ENCODE measurements around the gene KANSL3.
"Not testable (repeated sequence)": the region's sequence is repeated elsewhere in the genome, so short reads cannot be mapped to it uniquely, and the experiment has no call there.

Gene KANSL3

DNA sequence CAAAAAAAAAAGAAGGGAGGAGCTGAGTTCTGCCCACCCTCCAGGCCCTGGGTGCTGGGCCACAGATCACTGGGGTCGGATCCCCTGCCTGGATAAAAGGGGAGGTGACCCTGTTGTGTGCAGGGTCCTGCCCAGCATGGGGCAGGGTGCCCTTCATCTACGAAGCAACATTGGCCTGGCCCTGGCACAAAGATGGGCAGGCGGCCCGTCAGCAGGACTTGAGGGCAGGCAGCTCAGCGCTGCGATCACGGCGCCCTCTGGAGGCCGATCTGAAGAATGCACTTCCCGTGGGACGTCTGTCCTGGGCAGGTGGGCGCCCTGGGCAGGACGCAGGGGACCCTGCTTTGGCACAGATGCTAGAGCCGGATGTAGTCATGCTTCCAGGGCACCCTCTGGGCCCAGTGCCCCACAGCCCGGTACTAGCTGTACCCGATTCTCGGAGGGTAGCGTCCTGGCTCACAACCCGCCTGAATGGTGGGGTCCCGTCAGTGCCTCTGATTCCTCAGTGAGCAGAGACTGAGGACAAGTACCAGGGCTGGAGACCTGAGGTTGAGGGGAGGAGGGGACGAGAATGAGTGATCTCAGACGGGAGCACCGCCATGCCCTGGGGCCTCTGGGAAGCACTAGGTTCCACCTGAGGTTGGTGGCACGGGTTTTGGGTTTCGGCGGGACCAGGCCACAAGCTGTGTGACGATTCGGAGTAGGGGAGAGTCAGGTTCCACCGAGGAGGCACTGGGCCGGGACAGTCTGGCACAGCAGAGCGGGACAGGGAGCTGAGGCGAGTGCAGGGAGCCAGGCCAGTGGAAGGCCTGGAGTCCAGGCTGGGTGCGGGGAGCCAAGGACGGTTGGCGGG is 83.6 kb downstream of the KANSL3 start:
- CTCF ChIA-PET = interaction anchor here (0.7 to 5.3 kb wide), 19 partner anchors 10 to 190 kb away, joined by 3 to 53 read pairs (median 5); partner anchors contain the start of gene ARID5A
- peak overlapping the region; percentile 49 for H3K27ac Mint-ChIP-seq
- peak; percentile 76 for DNase-seq
- H3K9me3 Mint-ChIP-seq = no peaks in the 10 kb centered on the region
- H3K27me3 Mint-ChIP-seq = peaks cover 6% of the 10 kb centered on the region
- H3K36me3 Mint-ChIP-seq = peaks cover 18% of the 10 kb centered on the region
- H3K4me3 Mint-ChIP-seq = peak overlapping the region; percentile 10
- H3K4me1 Mint-ChIP-seq = peaks cover 26% of the 10 kb centered on the region

GRCh38 chr2:96553957-96554292 is 84.2 kb downstream of the KANSL3 start:
- H3K27me3 Mint-ChIP-seq, H3K9me3 Mint-ChIP-seq, DNase-seq: not testable (repeated sequence)
- Mint-ChIP-seq H3K4me3 (peak overlapping the region; percentile 10), H3K4me1 (peaks cover 26% of the 10 kb centered on the region), H3K27ac (peak overlapping the region; percentile 49), H3K36me3 (peaks cover 18% of the 10 kb centered on the region)
- CTCF ChIA-PET = interaction anchor here (0.7 to 5.3 kb wide), 19 partner anchors 10 to 207 kb away, joined by 3 to 53 read pairs (median 5); partner anchors contain the start of gene ARID5A

- H3K9me3 Mint-ChIP-seq = no peaks in the 10 kb centered on the region
- H3K27ac Mint-ChIP-seq = peak overlapping the region; percentile 49
- CTCF ChIA-PET = interaction anchor here (0.7 to 5.3 kb wide), 17 partner anchors 9 to 208 kb away, joined by 3 to 53 read pairs (median 5); partner anchors contain the start of gene ARID5A
- DNase-seq = no peak
- peak overlapping the region; percentile 10 for H3K4me3 Mint-ChIP-seq
- H3K4me1 Mint-ChIP-seq = peaks cover 26% of the 10 kb centered on the region
- H3K36me3 Mint-ChIP-seq = peaks cover 22% of the 10 kb centered on the region
- peaks cover 6% of the 10 kb centered on the region for H3K27me3 Mint-ChIP-seq
These were observed 84.7 kb downstream of the KANSL3 start for GRCh38 chr2:96553176-96553956.

GRCh38 chr2:96552315-96553175 is 85.6 kb downstream of the KANSL3 start:
- CTCF ChIA-PET = interaction anchor here (2.7 to 5.3 kb wide), 3 partner anchors 14 to 146 kb away, joined by 24 to 53 read pairs (median 51); partner anchors contain the start of gene ARID5A
- DNase-seq = no peak
- no peaks in the 10 kb centered on the region for H3K9me3 Mint-ChIP-seq
- peaks cover 28% of the 10 kb centered on the region for H3K36me3 Mint-ChIP-seq
- H3K4me3 Mint-ChIP-seq = no peak overlapping the region
- H3K27ac Mint-ChIP-seq = peak overlapping the region; percentile 1
- H3K27me3 Mint-ChIP-seq = peaks cover 6% of the 10 kb centered on the region
- peaks cover 31% of the 10 kb centered on the region for H3K4me1 Mint-ChIP-seq

DNA sequence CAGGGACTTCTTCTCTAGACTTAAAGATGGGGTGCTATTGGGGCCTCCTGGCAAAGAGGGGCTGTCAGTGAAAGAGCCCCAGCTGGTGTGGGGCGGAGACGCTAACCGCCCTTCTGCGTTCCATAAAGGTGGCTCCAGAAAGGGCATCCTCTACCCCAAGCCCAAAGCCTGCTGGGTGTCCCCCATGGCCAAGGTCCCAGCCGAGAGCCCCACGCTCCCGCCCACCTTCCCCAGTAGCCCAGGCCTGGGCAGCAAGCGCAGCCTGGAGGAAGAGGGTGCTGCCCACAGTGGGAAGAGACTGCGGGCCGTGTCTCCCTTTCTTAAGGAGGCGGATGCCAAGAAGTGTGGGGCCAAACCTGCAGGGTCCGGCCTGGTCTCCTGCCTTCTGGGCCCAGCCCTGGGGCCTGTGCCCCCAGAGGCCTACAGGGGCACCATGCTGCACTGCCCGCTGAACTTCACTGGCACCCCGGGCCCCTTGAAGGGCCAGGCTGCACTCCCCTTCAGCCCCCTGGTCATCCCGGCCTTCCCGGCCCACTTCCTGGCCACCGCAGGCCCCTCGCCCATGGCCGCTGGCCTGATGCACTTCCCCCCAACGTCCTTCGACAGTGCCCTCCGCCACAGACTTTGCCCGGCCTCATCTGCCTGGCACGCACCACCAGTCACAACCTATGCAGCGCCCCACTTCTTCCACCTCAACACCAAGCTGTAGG is 86.4 kb downstream of the KANSL3 start:
- peaks cover 36% of the 10 kb centered on the region for H3K4me1 Mint-ChIP-seq
- no peaks in the 10 kb centered on the region for H3K9me3 Mint-ChIP-seq
- peaks cover 6% of the 10 kb centered on the region for H3K27me3 Mint-ChIP-seq
- peak overlapping the region; percentile 1 for H3K27ac Mint-ChIP-seq
- H3K36me3 Mint-ChIP-seq = peaks cover 33% of the 10 kb centered on the region
- CTCF ChIA-PET = interaction anchor here (3.9 kb wide), 1 partner anchor 145 kb away, joined by 53 read pairs; no protein-coding TSS in a partner anchor
- H3K4me3 Mint-ChIP-seq = no peak overlapping the region
- no peak for DNase-seq

GRCh38 chr2:96550787-96551604 is 87.1 kb downstream of the KANSL3 start:
- DNase-seq = no peak
- Mint-ChIP-seq H3K27me3 (peaks cover 6% of the 10 kb centered on the region), H3K4me1 (peaks cover 40% of the 10 kb centered on the region), H3K4me3 (no peak overlapping the region), H3K36me3 (peaks cover 39% of the 10 kb centered on the region), H3K9me3 (no peaks in the 10 kb centered on the region), H3K27ac (no peak overlapping the region)
- CTCF ChIA-PET = no interaction called here

GRCh38 chr2:96549967-96550786 is 87.9 kb downstream of the KANSL3 start:
- H3K27ac Mint-ChIP-seq = no peak overlapping the region
- H3K27me3 Mint-ChIP-seq = peaks cover 6% of the 10 kb centered on the region
- H3K36me3 Mint-ChIP-seq = peaks cover 45% of the 10 kb centered on the region
- H3K4me3 Mint-ChIP-seq = no peak overlapping the region
- no peak for DNase-seq
- H3K9me3 Mint-ChIP-seq = no peaks in the 10 kb centered on the region
- CTCF ChIA-PET = no interaction called here
- peaks cover 48% of the 10 kb centered on the region for H3K4me1 Mint-ChIP-seq

GRCh38 chr2:96549466-96549785 is 88.7 kb downstream of the KANSL3 start:
- no peak for DNase-seq
- CTCF ChIA-PET = interaction anchor here (1.3 kb wide), 1 partner anchor 21 kb away, joined by 4 read pairs; no protein-coding TSS in a partner anchor
- Mint-ChIP-seq H3K4me1 (peaks cover 49% of the 10 kb centered on the region), H3K9me3 (no peaks in the 10 kb centered on the region), H3K36me3 (peaks cover 49% of the 10 kb centered on the region), H3K27ac (no peak overlapping the region), H3K27me3 (peaks cover 1% of the 10 kb centered on the region), H3K4me3 (no peak overlapping the region)

DNA sequence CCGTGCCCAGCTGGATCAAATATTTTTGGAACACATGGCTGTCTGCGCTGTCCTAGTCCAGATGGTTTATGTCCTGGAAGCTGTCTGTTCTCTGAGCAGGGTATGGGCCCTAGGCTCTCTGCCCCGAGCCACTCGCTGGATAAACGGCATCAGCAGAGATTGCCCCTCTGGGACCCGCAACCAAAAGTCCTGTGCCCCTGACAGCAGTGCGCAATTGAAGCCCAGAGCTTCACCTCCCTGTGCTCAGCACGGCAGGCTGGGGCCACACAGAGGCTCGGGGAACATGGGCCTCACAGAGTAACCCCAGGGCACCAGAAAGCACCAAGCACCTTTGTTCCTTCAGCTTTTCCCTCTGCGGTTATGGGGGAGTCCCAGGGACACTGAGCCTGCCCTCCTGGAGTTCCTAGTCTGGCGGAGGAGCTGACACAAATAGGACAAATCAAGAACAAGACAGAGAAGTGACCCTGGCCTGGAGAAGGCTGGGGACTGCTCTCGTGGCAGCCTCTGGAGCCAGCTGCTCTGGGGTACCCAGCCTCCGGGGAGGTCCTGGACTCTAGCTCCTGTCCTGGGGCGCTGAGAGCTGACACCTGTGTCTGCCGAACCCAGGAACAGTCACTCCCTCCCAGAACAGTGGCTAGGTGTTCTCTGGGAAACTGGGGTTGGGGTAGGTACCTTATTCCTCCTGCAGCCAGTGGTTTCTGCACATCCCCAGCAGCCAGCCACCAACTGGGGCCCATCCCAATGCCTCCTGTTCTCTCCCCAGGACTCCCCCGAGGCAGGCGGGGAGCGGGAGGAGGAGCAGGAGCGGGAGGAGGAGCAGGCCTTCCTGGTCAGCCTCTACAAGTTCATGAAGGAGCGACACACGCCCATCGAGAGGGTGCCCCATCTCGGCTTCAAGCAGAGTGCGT is 89.3 kb downstream of the KANSL3 start:
- Mint-ChIP-seq H3K27ac (no peak overlapping the region), H3K9me3 (no peaks in the 10 kb centered on the region), H3K4me3 (no peak overlapping the region), H3K4me1 (peaks cover 49% of the 10 kb centered on the region), H3K27me3 (no peaks in the 10 kb centered on the region), H3K36me3 (peaks cover 55% of the 10 kb centered on the region)
- DNase-seq = no peak
- CTCF ChIA-PET = interaction anchor here (1.2 to 1.8 kb wide), 4 partner anchors 11 to 51 kb away, joined by 3 to 6 read pairs (median 4); partner anchors contain the start of gene ARID5A

DNA sequence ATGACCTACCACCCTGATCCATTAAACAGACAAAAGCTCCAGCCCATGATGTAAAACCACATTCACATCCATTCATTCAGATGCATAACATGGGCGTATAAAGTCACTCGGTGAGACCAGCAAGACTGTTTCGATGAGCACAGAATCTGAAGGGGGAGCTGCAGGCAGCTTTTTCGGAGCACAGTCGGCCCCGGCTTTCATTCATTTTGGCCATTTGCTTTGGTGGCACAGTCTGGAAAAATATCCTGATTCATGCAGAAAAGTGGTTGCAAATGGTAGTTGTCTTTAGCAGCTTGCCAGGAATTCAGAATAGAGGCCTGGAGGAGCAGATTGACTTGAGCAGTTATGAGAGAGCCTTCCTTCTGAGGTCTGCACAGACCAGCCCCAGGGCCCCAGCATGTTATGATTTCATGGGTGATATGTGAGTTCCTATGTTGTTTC is 90.4 kb downstream of the KANSL3 start:
- no peak for DNase-seq
- H3K4me1 Mint-ChIP-seq = peaks cover 50% of the 10 kb centered on the region
- peaks cover 58% of the 10 kb centered on the region for H3K36me3 Mint-ChIP-seq
- CTCF ChIA-PET = interaction anchor here (0.6 to 1.8 kb wide), 9 partner anchors 7 to 140 kb away, joined by 3 to 6 read pairs (median 3); partner anchors contain the start of gene ARID5A
- no peak overlapping the region for H3K27ac Mint-ChIP-seq
- peaks cover 1% of the 10 kb centered on the region for H3K27me3 Mint-ChIP-seq
- H3K9me3 Mint-ChIP-seq = no peaks in the 10 kb centered on the region
- H3K4me3 Mint-ChIP-seq = no peak overlapping the region

- Mint-ChIP-seq H3K4me1 (peaks cover 52% of the 10 kb centered on the region), H3K36me3 (peaks cover 61% of the 10 kb centered on the region), H3K27ac (peak overlapping the region; percentile 49), H3K4me3 (no peak overlapping the region), H3K9me3 (no peaks in the 10 kb centered on the region), H3K27me3 (peaks cover 6% of the 10 kb centered on the region)
- CTCF ChIA-PET = interaction anchor here (0.6 to 1.8 kb wide), 5 partner anchors 10 to 140 kb away, joined by 3 read pairs; partner anchors contain the start of gene ARID5A
- DNase-seq = no peak
These were observed 90.9 kb downstream of the KANSL3 start for GRCh38 chr2:96547203-96547641.
